GM12873 (cell line): ENCODE data around the gene ATXN7.

Experiments
- CTCF ChIP-seq: IDR thresholded peaks from 2 replicates; pipeline ENCODE4 v1.5.1; 2012; ENCODE audit warnings: low read depth, mild to moderate bottlenecking, moderate library complexity, low read length, control low read depth; ENCODE audit not compliant: insufficient read depth; ENCODE audit errors: missing control alignments

The ATXN7 gene

GRCh38 chr3:63908776-63909175, 45.1 kb downstream of the ATXN7 start:
- TF ChIP-seq CTCF = no peak

- no peak for TF ChIP-seq CTCF
Measured at GRCh38 chr3:63909431-63909830, 45.8 kb downstream of the ATXN7 start.

DNA sequence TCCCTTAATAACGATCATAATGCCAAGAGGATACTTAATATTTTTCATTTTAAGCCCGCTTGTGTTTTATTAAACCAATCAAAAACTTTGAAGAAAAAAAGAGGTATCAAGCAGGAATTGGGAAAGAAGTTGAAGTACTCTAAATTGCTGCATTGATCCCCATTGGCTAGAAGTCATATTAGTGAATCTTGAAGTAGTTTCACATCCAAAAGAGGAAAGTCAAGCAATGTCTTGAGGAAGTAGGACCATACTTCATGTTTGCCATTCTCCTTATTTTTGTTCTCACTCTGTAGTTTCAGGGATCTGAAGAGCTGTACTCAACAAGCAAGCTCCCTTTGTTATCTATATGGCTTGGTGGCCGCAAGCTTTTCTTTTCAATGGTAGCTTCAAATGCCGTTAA, 46.3 kb downstream of the ATXN7 start:
- no peak for TF ChIP-seq CTCF

- TF ChIP-seq CTCF = no peak
Measured at GRCh38 chr3:63910891-63911290, 47.2 kb downstream of the ATXN7 start.

DNA sequence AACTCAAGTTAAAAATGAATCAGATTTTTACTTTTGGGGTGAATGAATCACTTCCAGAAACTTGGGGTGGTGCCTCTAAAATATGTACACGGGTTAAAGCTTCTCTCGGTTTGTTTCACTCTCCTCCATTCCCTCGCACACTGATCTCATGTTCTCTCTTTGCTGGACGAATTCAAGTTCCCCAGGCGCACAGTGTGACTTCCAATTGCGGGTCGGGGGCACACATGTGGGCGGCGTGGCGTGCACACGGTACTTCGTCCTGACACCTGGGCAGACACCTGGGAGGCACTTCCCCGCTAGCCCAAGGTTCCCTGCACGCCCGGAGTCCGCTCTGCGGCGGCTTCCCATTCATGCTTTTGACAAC, 47.8 kb downstream of the ATXN7 start:
- TF ChIP-seq CTCF = no peak

DNA sequence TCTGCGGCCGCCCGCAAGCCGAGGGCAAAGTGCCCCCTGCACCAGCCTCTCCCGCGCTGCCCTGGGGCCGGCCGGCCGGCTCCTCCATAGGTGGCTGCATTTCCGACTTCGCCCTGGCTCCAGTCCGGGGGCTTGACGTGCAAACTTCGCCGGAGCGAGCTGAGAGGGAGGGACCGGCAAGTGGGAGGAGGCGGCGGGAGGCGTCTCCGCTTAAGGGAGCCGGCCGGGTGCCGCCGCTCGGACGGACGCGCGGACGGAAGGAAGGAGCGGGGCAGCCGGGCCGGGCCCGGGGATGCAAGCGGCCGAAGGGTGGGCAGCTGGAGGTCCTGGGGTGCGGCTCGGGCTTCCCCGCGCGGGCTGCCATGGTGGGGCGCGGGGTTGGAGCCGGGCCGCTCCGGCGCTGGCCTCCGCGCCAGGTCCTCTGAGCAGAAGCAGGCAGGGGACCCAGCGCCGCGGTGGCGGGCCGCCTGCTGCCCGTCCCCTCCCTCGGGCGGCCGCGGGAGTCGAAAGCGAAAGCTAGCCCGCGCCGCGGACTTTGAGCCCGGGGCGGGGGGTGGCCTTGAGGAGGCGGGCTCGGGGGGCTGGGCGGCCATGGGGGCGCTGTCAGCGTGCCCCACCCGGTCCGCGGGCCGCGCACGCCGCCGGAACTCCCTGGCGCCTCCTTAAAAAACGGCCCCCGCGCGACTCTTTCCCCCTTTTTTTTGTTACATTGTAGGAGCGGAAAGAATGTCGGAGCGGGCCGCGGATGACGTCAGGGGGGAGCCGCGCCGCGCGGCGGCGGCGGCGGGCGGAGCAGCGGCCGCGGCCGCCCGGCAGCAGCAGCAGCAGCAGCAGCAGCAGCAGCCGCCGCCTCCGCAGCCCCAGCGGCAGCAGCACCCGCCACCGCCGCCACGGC, 48.5 kb downstream of the ATXN7 start, which contains the start of gene SCAANT1:
Gene SCAANT1 (minus strand): TSS at position 511 of the 895 bp plus-strand sequence.
- TF ChIP-seq CTCF = no peak

GRCh38 chr3:63912768-63913588, 49.3 kb downstream of the ATXN7 start:
- no peak for TF ChIP-seq CTCF
